Measurements from ENCODE around the gene POU4F2.

The POU4F2 gene, protein sequence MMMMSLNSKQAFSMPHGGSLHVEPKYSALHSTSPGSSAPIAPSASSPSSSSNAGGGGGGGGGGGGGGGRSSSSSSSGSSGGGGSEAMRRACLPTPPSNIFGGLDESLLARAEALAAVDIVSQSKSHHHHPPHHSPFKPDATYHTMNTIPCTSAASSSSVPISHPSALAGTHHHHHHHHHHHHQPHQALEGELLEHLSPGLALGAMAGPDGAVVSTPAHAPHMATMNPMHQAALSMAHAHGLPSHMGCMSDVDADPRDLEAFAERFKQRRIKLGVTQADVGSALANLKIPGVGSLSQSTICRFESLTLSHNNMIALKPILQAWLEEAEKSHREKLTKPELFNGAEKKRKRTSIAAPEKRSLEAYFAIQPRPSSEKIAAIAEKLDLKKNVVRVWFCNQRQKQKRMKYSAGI

DNA sequence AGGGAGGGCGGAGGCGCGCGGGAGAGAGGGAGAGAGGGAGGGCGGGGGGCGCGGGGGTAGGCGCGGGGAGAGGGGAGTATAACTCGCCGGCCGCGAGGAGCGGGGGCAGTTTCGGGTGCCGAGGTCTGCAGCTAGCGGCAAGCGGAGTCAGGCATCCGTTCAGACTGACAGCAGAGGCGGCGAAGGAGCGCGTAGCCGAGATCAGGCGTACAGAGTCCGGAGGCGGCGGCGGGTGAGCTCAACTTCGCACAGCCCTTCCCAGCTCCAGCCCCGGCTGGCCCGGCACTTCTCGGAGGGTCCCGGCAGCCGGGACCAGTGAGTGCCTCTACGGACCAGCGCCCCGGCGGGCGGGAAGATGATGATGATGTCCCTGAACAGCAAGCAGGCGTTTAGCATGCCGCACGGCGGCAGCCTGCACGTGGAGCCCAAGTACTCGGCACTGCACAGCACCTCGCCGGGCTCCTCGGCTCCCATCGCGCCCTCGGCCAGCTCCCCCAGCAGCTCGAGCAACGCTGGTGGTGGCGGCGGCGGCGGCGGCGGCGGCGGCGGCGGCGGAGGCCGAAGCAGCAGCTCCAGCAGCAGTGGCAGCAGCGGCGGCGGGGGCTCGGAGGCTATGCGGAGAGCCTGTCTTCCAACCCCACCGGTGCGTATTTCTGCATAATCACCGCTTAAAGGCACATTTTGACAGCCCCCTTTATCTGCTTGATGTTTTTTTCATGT is at the start of gene POU4F2:
POU4F2 (plus strand) TSS at position 108 of the 720 bp plus-strand sequence; CDS start at position 356, 248 bp downstream.
- peak; percentile 63 for DNase-seq

DNA sequence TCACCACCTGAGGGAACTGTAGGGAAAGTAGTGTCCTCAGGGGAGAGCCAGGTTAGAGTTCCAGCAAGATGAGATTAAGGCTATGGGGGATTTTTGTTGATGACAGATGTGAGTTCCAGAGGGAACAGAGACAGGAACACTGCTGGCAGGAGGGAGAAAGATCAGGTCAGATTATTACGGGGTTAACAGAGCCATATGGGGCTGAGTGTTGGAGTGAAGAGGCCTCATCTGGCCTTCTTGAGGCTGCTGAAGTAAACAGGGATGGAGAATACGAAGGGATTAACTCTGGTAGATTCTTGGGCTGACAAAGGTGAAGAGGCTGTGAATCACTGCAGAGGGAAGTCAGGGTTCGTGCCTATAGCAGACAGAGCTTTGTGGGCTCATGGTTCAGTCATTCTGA is 47.9 kb upstream of the POU4F2 start:
- DNase-seq: no peak

DNA sequence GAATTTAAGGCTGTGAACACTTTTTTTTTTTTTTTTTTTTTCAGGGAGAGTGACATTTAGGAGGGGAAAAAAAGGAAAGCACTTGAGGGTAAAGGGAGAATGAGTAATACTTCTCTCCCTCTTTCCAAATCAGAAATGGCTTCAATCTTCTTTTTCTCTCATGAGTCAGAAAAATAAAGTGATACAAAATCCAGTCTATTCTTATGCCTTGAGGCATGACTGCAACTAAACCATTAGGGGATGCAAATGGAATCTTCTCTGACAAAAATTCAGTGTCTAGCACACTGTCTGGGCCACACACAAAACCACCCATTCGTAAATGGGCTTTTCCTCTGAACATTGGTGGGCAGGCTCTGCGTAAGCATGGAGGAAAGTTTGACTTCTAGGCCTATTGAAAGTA is 46.7 kb upstream of the POU4F2 start:
- no peak for DNase-seq

DNA sequence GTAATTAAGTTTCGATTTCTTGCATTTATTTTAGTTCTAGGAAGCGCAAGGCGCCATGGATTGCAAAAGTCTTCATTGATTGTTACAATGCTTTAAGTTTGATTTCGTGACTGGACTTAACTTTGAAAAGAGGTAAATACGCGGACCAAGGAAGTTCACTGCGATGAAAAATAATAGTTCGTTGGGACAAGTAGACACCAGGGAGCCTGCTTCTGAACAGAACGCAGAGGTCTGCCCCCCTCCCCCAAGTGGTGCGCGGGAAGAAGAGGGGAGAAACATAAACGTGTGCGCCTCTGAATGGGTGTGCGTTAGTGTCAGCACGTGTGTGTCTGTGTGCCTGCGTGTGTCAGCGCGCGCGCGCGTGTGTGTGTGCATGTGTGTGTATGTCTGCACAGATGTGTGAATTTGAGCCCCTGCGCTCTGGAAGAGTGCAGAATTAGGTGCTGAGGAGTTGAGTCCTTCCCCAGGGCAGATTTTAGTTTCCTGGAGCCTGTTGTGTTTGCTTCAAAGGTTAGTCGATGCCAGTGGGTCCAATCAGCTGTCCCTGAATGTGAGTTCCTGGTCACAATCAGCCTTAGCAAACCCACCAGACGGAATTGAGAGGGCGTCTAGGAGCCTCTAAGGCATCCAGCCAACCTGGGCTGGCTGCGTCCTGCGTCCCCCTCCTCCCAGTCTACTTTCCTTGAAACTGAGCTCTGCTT is 5.8 kb upstream of the POU4F2 start:
- DNase-seq: no peak

DNA sequence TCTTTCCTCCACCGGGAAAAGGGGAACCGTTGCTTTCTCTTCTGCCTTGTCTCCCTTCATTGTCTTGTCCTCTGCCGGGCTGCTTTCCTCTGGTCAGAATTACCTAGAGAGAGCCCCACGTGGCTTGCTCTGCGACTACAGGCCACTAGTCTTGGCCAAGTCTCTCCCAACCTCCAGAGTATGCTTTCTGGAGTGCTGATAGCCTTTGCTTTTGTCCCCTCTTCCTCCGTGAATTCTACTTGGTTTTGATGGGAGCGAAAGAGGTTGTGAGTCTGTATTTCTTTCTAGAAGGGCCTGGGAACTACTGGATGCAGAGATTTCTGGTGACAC is 5.3 kb upstream of the POU4F2 start:
- DNase-seq: no peak

DNA sequence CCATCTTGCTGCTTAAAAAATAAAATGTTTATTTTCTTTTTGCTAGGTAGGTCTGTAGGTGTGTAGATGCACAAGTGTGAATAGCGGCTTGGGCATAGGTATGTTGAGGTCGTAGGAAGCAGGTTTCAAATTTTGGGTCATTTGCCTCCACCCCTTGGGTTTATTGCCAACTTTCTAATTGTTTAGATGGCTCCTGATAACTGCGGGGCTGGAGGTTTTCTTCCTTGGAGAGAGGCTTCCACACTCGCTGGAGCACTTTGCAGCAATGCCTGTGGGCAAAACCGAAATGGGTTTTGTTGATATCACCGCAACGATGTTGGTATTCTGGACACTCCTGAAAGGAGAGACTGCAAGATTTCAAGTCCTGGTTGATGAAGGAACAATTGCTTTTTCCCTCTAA is 3.9 kb upstream of the POU4F2 start:
- no peak for DNase-seq

DNA sequence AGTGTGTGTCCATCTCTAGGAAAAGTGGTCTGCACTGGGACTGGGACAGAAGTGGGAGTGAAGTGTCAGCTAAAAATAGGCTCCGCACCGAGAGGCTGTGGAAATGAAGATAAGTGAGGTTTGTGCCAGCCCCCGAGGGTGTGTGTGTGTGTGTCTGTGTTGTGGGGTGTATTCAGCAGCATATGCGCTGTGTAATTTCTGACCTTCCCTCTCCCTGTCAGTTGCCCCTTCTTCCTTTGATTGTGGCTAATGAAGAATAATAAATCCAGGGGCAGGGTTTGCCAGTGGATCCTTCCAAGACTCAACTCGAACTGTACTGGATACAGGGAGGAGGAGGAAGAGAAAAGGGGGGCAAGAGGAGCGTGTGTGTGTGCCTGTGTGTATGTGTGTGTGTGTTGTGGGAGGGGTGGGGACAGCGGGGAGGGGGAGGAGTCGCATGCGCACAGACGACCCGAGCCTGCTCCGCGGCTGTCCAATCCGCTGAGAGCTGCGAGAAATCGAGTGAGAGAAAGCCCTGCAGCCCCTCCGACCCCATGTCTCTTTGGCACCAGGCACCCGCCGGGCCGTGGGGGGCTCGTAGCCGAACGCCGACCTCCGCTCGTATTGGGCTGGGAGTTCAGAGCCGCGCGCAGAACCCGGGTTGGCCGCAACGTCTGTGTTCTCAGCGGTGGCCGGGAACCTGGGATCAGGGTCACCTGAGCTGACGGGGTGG is 916 bp upstream of the POU4F2 start:
- no peak for DNase-seq

DNA sequence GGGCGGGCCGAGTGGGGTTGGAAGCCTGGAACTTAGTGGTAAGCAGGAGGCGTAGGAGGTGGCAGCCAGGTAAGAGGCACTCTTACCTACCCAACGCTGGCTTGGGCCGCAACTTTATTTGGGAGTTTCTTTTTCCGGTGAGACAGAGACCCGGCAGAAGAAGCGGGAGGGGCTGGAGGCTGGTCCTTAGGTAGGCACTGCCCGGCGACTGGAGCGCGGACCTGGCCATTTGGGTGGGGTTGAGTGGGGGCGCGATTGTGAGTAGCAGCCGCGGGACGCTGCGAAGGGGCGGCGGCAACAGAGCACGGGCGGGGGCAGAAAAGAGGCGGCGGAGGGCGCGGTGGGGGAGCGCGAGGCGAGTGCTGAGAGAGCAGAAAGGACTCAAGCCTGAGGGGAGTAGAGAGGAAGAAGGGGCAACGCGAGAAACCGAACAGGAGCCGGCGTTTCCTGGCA is 334 bp upstream of the POU4F2 start:
- DNase-seq: no peak

DNA sequence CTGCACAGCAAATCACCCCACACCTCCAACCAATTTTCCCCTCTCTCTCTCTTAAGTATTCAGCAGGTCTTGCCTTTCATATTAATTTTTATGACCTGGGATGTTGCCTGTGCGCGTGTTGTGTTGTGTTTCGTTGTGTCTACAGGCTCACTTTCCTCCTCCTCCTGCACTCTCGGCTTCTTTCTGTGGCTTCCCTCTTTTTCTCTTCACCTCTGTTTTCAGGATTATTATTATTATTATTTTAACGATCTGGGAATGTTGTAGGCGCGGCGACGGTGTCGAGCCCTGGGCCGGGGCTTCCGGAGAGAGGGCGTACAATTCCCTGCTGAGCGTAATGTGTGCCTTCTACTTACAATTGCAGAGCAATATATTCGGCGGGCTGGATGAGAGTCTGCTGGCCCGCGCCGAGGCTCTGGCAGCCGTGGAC is 826 bp downstream of the POU4F2 start:
- no peak for DNase-seq

DNA sequence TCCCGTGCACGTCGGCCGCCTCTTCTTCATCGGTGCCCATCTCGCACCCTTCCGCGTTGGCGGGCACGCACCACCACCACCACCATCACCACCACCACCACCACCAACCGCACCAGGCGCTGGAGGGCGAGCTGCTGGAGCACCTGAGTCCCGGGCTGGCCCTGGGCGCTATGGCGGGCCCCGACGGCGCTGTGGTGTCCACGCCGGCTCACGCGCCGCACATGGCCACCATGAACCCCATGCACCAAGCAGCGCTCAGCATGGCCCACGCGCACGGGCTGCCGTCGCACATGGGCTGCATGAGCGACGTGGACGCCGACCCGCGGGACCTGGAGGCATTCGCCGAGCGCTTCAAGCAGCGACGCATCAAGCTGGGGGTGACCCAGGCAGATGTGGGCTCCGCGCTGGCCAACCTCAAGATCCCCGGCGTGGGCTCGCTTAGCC is 1.4 kb downstream of the POU4F2 start:
- no peak for DNase-seq

DNA sequence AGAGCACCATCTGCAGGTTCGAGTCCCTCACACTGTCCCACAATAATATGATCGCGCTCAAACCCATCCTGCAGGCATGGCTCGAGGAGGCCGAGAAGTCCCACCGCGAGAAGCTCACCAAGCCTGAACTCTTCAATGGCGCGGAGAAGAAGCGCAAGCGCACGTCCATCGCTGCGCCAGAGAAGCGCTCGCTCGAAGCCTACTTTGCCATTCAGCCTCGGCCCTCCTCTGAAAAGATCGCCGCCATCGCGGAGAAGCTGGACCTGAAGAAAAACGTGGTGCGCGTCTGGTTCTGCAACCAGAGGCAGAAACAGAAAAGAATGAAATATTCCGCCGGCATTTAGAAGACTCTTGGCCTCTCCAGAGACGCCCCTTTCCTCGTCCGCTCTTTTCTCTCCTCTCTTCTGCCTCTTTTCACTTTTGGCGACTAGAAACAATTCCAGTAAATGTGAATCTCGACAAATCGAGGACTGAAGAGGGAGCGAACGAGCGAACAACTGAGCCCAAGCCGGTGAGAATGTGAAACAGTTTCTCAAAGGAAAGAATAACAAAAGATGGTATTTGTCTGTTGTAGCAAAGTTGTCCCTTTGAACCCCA is 1.9 kb downstream of the POU4F2 start:
- peak; percentile 53 for DNase-seq

DNA sequence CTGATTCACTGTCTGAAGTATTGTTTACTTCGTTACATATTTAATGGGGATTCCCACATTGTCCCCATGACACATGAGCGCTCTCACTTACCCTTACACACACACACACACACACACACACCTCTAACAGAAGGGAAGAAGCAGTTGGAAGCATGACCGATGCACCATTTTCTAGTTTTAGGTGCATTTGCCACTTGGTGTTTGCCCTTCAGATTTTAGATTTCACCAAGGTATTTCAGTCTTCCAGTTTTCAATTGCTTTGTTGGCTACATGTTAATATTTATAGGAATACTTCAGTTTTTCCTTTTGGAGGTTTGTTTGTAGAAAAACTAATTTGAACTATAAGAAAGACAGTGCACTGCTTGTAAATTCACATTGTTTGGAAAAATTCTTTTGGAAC is 3.1 kb downstream of the POU4F2 start:
- DNase-seq: no peak

DNA sequence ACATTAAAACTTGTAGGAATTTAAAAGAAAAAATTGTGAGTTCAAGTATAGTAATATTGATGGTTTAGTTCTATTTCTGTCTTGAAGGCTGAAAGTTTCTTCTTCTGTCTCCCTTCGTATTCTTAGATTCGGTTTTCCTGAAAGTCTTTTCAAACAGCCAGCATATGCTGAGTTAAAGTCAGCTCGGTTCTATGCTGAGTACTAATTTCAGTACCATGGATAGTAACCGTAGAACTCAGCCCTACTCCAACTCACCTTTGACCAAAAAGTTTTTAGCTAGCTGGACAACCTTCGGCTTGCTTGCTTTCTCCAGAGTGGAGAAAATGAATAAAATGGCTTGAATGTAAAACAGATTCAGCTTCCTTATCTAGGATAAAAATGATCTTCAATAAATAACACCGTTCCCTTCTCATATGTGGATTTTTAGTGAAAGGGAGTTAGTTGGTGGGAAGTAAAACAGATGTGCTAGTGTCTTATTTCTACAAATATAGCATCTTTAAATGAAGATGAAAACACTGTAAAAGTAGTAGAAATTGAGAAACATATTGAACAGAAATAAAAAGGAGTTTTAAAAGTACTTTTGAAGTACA is 5.2 kb downstream of the POU4F2 start:
- DNase-seq: no peak

DNA sequence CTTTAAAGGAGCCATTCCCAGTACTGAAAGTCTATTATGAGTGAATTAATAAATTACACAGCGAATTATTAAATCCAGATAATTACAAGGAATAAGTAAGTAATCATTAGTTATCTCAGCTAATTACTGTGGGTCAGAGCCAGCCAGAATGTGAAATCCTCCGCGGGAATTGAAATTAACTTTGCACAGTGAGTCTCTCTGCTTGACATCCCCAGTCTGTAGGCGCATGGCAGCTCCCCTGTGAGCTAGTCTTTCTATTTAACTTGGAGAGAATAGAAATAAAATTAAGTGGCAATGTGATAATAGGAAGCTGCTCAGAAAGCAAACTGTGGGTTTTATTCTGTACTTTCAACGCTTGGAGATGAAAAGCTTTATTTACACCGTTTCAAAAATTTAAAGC is 7.2 kb downstream of the POU4F2 start:
- DNase-seq: no peak

DNA sequence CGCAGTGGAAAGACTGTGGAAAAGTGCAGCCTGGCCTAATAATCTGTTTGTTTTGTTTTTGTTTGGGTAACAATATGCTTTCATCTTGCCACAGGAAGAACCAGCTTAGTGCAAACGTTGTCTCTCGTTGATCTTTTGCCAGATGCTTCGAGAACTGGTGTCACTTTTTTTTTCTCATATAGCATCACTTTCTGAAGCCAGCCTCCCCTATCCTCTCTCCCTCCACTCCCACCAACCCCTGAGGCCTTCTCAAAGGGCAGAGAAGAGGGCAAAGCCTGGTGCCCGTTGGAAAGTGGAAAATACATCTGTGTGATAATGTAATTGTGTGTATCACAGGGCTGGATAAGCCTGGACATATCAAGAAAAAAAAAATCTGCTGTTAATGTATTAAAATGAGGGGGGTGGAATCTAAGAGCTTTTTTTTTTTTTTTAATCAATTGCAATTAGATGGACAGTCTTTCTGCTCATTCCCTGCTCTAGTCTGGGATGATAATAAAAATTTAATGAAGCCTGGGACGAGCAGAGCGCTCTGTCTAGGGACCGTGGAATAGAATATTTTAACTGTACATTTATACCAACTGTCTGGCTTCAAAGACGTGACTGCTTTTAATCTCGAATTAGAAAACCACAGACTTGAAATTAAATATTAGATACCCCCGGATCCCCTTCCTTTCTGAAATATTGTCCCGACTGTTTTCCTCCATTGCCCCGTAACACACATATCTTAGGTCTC is 8.1 kb downstream of the POU4F2 start:
- DNase-seq: no peak

DNA sequence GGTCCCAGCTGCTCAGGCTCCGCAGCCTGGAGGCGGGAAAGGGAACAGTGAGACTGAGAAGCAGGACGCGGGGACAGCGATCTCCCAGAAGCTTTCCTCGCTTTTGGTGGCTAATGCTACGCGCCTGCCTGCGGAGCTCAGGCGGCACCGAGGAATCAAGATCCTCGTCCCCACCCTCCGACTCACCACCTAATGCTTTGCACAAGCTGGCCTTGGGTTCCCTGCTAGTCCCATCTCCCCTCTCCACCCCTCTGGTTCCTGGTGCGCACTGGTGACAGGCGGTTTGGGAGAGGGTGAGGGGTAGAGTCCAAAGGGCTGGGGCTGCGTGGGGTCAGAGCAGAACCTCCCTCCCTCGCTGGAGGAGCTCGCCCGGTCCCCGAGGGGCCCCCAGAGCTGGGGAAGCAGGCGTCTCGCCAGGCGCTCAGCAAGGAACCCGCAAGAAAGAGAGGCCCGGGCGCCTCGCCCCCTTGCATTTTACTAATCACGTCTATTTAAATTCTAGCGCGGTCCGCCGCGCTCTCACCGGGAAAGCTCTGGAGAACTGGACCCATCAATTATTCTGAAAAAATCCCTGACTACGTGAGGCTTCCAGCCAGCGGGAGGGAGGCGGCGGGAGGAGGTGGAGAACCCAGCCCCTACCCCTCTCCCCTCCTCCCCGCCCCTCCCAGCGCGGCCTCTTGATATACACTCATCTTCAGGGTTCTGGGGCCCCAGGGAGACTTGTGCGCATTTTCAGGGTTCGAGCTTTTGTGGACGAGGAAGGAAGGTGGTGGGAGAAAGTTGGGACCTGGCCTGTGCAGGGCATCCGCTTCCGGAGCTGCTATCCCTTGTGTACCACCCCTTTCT is 9.1 kb downstream of the POU4F2 start:
- no peak for DNase-seq

DNA sequence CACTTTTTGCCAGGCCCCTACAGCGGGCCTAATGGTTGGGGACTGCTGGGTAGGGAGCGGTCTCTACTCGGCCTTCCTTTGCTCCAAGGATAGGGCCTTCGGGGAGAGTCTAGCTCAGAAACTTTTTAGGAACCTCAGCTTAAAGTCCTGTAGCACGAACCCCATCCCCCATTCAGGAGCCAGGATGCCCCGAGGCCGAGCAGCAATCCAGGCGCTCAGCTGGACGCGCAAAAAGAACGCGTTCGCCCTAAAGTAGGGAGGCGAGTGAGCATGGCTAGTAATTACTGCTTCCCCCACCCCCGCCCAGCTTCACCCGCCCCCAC is 9.7 kb downstream of the POU4F2 start:
- DNase-seq: no peak

DNA sequence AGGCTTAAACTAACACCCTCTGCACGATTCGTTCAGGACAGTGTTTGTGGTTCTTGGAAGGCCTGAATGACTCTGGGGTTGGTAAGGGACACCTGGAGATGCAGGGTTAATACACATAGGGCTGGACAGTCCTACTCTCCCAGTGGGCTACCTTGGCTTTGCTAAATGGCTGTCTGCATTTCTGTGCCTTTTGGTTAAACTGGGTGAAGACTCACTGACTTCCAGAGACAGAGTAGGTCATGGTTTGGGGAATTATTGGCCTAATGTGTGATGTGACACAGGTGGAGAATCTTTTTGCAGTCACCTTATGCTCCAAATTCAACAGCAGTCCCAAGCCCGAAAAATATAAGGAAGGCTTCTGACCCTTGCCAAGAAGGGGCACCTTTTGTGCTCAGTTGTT is 10.5 kb downstream of the POU4F2 start:
- no peak for DNase-seq

DNA sequence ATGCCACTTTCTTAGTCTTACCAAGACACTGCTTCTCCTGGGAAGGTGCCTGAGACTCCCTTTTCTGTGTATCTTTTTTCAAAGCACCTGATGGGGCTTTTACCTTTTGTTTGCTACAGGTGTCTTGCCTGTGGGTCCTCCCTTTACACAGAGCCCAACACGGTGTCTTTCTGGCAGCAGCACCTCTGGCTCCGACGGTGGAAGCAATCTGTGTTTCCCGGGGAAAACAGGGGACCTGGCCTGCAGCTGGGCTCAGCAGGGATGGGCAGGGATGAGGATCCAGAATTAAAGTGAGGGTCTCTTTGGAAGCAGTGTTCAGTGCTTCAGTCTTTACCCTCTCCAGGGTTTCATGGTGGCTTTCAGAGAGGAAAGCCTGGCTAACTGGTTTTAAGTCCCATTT is 11.3 kb downstream of the POU4F2 start:
- DNase-seq: no peak

DNA sequence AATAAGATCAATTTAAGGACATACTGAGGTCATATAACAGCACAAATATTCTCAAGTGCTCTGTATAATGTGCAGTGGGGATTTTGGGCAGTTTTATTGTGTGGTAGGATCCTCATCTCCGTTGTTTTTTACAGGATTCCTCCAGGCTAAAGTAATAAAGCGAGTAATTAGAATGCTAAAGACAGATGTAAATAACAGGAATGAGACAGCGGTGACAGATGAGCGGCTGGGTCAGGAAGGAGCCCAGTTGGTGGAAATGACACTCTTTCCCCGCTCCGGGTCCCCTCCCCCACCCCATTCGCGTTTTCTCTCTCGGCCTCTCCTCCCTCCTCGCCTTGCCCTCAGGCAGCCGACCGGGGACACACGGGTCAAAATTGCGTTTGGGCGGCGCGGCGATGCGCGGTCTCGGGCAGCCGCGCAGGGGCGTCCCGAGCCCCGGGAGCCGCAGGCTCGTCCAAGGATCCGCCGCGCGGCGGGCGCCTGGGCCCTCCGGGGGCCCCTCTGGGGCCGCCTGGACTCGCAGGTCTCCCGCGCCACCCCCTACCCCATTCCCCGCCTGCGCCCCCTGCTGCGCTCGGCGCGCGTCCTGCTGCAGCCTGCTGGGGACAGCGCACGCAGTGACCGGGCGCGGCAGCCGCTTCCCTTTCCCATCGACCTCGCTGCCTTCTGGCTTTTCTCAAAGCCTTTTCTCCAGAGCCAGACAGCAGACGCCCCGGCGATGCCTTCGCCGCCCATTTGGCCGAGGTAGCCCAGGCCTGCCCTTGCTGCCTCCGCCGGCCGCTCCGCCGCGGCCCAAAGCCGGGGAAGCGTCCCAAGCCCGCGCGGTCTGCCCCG is 16.2 kb downstream of the POU4F2 start:
- no peak for DNase-seq

Data from activated CD8-positive, alpha-beta memory T cell treated with anti-CD3 and anti-CD28 coated beads, Interleukin-2, amount 50 U/mL, for 48 hours (primary cell).